ENCODE results near the gene NTN3.

GRCh38 chr16:2489581-2489980 lies 18.5 kb downstream of the NTN3 start:
- TF ChIP-seq TAF1 (IDR thresholded peaks at IDR 0.05; ENCODE audit: low read depth) (no peak), YY1 (IDR thresholded peaks at IDR 0.05; ENCODE audit: low read depth) (no peak), CEBPB (IDR thresholded peaks at IDR 0.05) (no peak), RAD21 (IDR thresholded peaks at IDR 0.05; ENCODE audit: low read depth) (no peak)
